NCI-H2227 (cell line): ENCODE results near the gene WDR88.
"Not testable (repeated sequence)": the region's sequence is repeated elsewhere in the genome, so short reads cannot be mapped to it uniquely, and the experiment has no call there.

ENCODE experiments used
- DNase-seq: peaks from one replicate; lab custom pipeline; 2025; ENCODE audit not compliant: unreplicated experiment; lab: John Stamatoyannopoulos, UW

The WDR88 gene

DNA sequence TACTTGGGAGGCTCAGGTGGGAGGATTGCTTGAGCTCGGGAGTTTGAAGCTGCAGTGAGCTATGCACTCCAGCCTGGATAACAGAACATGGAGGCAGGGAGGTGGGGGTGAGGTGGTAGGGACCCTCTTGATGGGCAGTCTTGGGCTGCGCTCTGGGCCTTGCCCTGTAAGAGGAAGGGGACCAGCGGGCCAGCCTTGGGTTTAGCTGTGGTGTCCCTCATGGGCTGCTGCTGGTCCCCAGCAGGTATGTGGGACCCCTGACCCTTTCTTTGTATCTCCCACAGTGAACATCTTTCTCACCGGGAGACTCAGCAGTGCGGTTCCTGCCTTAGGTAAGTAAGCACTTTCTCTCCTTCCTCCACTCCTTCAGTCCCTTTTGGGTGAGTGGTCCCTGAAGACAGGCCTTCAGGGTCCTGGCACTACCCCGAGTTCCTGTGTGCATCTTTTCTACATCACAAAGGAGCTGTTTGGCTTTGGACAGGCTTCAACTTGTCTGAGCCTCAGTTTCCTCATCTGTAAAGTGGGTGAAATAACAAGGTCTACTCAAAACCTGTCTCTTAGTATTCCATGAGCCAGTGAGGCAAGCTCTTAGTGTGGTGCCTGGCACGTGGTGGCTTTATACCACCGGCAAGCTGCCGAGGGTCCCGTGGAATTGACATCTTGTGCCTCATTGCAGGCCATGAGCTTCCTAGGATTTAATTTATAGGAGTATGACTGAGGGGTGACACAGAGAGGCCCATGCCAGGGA, 64.7 kb downstream of the WDR88 start:
- DNase-seq: no peak

DNA sequence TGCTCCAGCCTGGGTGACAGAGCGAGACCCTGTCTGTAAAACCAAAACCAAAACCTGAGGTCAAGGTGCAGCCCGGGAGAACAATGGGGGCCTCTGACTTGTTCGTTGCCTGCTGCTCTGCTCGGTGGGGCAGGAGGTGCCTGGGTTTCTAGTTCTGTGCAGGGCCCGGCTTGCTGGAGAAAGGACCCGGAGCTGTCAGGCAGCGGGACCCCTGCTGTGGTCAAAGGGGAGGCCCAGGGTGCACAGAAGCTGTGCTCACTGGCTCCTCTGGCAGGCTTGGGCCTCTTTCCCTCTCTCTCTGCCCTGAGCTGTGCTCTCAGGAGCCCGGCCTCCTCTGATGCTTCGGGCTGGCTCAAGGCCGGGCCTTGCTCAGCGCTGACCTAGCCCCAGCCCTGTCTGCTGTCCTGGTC, 65.7 kb downstream of the WDR88 start:
- no peak for DNase-seq

- no peak for DNase-seq
Observed at GRCh38 chr19:33198169-33198568, 66.3 kb downstream of the WDR88 start.

DNA sequence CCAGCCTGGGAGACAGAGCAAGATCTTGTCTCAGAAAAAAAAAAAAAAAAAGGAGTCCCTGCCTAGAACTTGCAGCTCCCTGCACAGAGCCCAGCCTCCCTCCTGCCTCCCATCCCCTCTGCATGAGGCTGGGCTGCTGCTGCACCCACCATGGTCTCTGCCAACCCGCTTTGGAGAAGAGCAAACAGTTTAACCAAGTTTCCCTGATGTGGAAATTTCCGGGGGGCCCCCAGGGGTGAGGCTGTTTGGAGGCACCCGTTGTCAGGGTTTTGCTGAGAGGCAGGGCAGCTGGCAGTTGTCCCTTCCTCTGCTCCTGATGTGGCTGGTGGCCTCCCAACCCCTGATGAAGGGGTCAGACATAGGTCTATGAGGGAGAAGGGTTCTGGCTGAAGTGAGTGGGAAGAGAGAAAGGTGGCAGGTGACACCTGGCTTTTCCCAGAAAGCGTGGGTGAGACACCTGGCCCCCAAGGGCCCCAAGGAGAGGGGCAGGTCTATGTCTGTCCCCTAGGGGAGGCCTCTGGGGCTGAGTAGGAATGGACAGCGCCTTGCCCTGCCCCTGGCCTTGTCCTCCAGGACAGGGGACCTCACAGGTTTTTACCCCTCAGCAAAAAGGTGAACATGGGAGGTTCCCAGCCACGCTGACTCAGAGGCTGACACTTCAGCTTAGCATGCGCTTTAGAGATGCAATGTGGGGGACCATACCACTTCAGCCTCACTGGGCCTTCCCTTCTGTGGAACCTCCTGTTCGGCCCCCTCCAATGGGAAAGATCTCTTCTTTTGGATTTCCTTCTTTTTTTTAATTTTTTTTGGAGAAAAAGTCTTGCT, 67.7 kb downstream of the WDR88 start:
- no peak for DNase-seq

- DNase-seq: no peak
Observed at GRCh38 chr19:33201473-33201872, 69.6 kb downstream of the WDR88 start.

DNA sequence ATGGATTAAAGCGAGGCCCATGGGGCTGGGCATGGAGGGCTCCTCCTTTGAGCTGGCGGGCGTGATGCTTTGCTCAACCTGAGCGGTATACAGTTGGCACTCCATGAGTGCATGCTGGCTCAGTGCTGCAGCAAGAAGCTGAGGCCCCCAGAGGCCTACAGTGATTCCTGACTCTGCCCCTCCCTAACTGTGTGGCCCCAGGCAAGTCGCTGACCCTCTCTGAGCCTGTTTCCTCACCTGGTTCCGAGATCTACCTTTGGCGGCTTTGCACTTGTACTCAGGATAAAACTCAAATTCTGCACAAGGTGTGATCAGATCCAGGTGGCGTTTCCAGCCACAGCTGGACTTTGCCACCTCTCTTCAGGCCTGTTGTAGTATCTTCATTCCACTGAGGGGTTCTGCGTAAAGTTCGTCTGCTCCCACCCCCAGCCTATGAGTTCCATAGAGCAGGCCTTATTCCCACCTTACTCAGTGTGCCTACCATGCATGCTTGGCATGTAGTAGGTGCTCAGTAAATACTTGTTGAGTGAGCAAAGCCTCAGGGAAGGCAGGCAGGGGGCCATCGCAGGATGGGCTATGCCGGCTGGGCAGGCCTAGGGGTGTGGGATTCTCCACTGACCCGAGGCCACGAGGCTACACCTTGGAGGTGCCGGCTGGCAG, 70.1 kb downstream of the WDR88 start:
- no peak for DNase-seq

DNA sequence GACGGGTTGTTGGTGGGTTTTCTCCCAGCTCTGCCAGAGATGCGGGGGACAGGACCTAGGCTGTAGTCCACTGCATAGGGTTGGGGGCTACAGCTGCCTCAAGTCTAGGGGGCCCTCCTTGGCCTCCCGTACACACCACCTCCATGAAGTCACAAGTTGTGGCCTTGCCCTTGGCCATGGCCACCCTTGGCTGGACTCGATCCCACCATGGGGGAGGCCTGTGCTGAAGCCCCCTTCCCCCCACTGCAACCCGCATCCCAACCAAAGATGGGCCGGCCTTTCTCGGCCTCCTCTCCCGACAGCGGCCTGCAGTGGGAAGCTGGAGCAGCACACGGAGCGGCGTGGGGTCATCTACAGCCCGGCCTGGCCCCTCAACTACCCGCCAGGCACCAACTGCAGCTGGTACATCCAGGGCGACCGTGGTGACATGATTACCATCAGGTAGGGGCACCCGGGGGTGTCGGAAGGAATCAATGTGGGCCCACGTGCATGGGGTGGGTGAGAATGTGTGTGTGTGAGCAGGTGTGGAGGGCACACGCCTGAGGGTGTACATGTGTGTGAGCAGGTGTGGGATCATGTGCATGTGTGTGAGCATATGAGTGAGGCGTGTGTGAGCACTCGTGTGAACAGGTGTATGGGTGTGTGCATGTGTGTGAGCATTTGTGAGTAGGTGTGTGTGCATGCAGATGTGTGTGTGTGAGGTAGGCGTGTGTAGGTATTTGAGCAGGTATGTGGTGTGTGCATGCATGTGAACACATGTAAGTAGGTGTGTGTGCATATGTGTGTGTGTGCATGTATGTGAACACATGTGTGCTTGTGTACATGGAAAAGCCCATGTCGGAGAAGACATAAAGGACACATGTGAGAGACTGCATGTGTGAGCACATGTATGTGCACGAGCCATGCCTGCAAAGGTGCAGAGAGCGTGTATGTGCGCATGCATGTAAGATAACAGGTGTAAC, 70.9 kb downstream of the WDR88 start:
- DNase-seq: no peak

DNA sequence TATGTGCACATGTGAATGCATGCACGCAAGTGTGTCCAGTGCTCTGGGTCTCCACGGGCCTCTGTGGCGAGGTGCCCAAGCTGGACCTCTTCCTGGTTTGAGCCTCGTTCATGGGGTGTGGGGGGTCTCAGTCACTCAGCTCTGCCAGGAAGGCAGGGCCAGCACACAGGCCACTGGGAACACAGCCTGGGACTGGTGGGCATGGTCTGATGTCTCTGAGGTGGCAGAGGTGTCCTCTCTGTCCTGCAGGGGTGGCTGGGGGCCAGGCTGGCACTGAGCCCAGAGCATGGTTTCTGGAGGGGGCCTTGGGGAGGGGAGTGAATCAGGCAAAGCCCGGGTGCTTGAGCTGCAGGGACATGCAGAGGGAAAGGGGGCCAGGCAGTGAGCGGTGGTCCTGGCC, 71.6 kb downstream of the WDR88 start:
- DNase-seq: no peak

DNA sequence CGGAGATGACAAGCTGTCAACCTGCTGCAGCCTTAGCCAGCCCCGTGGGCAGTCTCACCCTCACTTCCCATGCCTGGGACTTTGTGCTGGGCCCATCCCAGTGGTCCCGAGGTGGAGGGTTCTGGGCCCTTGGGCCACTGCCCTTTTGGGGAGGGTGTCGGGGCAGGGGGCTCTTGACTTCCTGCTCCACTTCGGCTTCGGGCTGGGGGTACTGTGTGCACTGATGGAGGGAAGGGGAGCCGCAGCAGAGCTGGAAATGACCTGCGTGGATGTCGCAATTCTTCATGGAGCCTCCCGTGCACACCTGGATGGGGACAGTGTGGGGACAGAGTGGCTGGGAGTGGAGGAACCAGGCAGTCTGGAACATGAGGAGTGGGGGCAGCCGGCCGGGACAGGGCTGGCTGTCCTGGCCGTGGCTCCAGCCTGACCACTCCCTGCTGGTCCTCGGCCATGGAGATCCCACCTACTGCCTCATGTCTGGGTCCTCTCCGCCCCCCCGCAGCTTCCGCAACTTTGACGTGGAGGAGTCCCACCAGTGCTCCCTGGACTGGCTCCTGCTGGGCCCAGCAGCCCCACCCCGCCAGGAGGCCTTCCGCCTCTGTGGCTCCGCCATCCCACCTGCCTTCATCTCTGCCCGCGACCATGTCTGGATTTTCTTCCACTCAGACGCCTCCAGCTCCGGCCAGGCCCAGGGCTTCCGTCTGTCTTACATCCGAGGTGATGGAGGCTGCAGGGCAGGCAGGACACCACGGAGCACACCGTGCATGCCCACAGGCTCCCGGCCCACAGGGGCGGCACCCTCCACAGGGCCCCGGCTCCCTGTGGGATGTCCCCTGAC, 72.4 kb downstream of the WDR88 start:
- DNase-seq: no peak

DNA sequence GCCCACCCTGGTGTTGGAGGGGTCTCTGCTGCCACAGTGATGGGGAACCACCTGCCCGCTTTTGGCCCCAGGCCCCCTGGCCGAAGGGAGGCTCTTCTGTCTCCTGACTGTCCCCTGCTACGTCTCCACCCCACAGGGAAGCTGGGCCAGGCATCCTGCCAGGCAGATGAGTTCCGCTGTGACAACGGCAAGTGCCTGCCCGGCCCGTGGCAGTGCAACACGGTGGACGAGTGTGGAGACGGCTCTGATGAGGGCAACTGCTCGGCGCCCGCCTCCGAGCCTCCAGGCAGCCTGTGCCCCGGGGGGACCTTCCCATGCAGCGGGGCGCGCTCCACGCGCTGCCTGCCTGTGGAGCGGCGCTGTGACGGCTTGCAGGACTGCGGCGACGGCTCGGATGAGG, 73.2 kb downstream of the WDR88 start:
- DNase-seq: no peak

- DNase-seq: no peak
Observed at GRCh38 chr19:33205531-33206260, 73.8 kb downstream of the WDR88 start.

DNA sequence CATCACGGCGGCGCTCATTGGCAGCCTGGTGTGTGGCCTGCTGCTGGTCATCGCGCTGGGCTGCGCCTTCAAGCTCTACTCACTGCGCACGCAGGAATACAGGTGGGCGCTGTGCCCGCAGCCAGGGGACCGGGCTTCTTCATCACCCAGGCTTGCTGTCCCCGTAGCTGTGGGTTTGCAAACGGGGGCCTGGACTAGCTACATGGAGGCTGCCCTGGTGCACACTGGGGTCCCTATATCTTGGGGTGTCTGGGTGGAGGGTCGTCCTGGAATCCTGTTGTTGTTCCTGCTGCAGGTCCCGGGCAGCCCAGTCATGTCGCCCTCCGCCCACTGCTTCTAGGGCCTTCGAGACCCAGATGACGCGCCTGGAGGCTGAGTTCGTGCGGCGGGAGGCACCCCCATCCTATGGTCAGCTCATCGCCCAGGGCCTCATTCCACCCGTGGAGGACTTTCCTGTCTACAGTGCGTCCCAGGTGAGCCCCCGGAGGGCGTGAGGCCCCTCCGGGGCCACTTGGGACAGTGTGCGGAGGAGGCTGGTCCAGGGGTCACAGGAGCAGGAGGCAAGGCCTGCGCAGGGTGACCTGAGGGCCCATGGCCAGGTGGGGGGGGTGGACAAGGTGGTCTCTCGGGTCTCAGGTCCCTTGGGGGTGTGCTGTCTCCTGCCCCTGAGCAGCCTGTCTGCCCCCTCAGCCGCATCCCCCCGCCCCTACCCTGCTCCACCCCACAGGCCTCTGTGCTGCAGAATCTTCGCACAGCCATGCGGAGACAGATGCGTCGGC, 74.5 kb downstream of the WDR88 start:
- DNase-seq: no peak

DNA sequence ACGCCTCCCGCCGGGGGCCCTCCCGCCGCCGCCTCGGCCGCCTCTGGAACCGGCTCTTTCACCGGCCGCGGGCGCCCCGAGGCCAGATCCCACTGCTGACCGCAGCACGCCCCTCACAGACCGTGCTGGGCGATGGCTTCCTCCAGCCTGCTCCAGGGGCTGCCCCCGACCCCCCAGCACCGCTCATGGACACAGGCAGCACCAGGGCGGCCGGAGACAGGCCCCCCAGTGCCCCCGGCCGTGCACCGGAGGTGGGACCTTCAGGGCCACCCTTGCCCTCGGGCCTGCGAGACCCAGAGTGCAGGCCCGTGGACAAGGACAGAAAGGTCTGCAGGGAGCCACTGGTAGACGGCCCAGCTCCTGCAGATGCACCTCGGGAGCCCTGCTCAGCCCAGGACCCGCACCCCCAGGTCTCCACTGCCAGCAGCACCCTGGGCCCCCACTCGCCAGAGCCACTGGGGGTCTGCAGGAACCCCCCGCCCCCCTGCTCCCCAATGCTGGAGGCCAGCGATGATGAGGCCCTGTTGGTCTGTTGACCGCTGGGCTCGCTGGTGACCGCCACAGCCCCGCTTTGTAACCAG, 75.2 kb downstream of the WDR88 start:
- no peak for DNase-seq

DNA sequence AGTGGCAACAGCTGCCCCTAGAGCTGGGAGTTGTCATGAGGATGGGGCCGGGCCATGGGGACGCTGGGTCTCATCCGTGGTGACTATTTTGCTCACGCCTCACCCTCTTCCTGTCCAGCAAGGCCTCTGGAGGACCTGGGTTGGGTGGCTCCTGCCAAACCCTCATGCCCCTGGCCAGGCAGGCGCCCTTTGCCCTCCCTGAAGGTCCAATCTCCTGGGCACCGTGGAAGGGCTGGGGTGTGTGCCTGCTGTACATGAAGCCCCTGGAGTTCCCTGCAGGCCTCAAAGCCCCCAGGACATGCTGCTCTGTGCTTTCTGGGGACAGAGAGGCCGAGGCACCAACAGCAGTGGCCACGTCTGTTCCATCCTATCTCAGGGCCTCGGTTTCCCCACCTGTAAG, 76.0 kb downstream of the WDR88 start:
- no peak for DNase-seq

DNA sequence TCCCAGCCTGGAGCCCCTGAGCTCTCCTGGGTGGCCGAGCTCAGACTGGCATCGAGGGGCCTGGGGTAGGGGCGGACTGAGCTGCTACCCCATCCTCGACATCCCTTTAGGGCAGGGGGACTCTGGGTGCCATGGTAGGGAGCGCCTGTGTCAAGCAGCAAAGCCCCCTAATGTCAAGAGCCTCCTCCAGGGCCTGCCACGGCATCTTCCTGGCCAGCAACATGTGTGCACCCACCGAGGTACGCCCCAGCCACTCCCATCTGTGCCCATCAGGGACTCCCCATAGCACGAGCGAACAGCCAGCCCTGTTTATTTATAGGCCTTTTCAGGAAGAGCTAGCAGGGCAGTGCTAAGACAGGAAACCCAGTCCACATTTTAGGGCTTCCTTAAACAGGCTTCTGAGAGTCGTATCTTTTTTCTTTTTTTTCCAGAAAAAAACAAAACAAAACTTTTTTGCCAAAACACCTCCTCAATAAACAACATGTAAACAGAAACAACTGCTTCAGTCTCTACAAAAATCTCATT, 76.5 kb downstream of the WDR88 start:
- no peak for DNase-seq

GRCh38 chr19:33208904-33209849, 77.3 kb downstream of the WDR88 start:
- no peak for DNase-seq

DNA sequence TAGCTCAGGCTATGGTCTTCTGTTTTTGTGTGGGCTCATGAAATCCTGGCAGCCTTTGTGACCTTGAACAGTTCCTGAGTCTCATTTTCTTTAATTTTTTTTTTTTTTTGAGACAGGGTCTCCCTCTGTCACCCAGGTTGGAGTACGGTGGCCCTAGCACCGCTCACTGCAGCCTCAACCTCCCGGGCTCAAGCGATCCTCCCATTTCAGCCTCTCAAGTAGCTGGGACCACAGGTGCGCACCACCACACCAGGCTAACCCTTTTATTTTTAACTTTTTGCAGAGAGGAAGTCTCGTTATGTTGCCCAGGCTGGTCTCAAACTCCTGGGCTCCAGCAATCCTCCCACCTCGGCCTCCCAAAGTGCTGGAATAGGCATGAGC, 77.9 kb downstream of the WDR88 start:
- DNase-seq: not testable (repeated sequence)
